Sigmoid colon (tissue), 7 donors: Measurements from ENCODE around the gene MYO3A. TPM values are rescaled to one million over a fixed set of nuclear protein-coding genes. Genes with fewer than 3 reads are reported as not detected.

Source experiments
- DNase-seq: peaks from one replicate; pipeline ENCODE4 v3.0.0-alpha.2; 2019
- H3K27ac ChIP-seq, 4 donors: fragments of 200-600 bp; sonication (generic); one replicate each; pipeline ENCODE4 v1.5.1; 2016 to 2019; ENCODE audit warnings: mild to moderate bottlenecking in 1 of 4
- H3K27me3 ChIP-seq, 3 donors: fragments of 200-600 bp; sonication (generic); one replicate each; pipeline ENCODE4 v1.5.1; 2019; ENCODE audit warnings: mild to moderate bottlenecking in 1 of 3
- H3K36me3 ChIP-seq, 4 donors: fragments of 200-600 bp; sonication (generic); one replicate each; pipeline ENCODE4 v1.5.1; 2016 to 2019
- H3K4me1 ChIP-seq, 4 donors: fragments of 200-600 bp; sonication (generic); one replicate each; pipeline ENCODE4 v1.5.1; 2017 to 2019
- H3K4me3 ChIP-seq, 4 donors: fragments of 200-600 bp; sonication (generic); one replicate each; pipeline ENCODE4 v1.5.1; 2017 to 2019; ENCODE audit warnings: mild to moderate bottlenecking in 2 of 4, moderate library complexity in 1 of 4
- H3K9me3 ChIP-seq, 4 donors: fragments of 200-600 bp in 3 of 4; sonication (generic) in 3 of 4; one replicate each; pipeline versions ENCODE4 v1.5.1 to v1.6.1; 2013 to 2019
- EP300 ChIP-seq, 4 donors: sonication (generic); formaldehyde crosslinking; IDR thresholded peaks; one replicate each; pipeline ENCODE4 v1.6.1; 2017; ENCODE audit warnings: antibody characterized with exemption in 4 of 4
- POLR2A ChIP-seq, 2 donors: fragments of 450-650 bp; IDR thresholded peaks; one replicate each; pipeline ENCODE4 v1.6.1; 2016; ENCODE audit warnings: antibody characterized with exemption in 2 of 2, mild to moderate bottlenecking in 2 of 2, moderate library complexity in 2 of 2
- POLR2AphosphoS5 ChIP-seq, 4 donors: sonication (generic); formaldehyde crosslinking; IDR thresholded peaks; one replicate each; pipeline ENCODE4 v1.6.1; 2017; ENCODE audit warnings: antibody characterized with exemption in 4 of 4
- WGBS, 2 donors: extraction: QIAGEN DNeasy Blood & Tissue Kit; methylation state at CpG; one replicate each; pipeline ENCODE4 v1.1.7; 2013; 5-methylcytosine and 5-hydroxymethylcytosine counted together
- intact Hi-C: fragments of 100-400 bp; cut with DNase I; formaldehyde crosslinking; loops from one replicate; pipeline ENCODE4 v1.15.1; 2023
- polyA plus RNA-seq, 3 donors: library from polyadenylated mRNA; stranded (reverse); fragments of 200-250 nt; gene quantifications; one replicate each; pipeline ENCODE4 v1.2.3, GENCODE V29; 2013
- total RNA-seq, 4 donors: library from RNA; depleted of rRNA; stranded (reverse); fragments of >200 nt; gene quantifications; one replicate each; pipeline ENCODE4 v1.1.0, GENCODE V29; 2016
- TF ChIP-seq, protein P1 (sequence below), 4 experiments: fragments of 450-650 bp in 3 of 4; fragments of 200-600 bp in 1 of 4; IDR thresholded peaks; one replicate each; pipeline ENCODE4 v1.5.1; 2016 to 2019; ENCODE audit warnings: antibody characterized with exemption in 4 of 4, mild to moderate bottlenecking in 3 of 4, moderate library complexity in 2 of 4
- donor health status: healthy with polysubstance abuse.
- donor health status: Bipolar disorder and iron deficiency.
- donor health status: healthy.

Gene MYO3A, protein sequence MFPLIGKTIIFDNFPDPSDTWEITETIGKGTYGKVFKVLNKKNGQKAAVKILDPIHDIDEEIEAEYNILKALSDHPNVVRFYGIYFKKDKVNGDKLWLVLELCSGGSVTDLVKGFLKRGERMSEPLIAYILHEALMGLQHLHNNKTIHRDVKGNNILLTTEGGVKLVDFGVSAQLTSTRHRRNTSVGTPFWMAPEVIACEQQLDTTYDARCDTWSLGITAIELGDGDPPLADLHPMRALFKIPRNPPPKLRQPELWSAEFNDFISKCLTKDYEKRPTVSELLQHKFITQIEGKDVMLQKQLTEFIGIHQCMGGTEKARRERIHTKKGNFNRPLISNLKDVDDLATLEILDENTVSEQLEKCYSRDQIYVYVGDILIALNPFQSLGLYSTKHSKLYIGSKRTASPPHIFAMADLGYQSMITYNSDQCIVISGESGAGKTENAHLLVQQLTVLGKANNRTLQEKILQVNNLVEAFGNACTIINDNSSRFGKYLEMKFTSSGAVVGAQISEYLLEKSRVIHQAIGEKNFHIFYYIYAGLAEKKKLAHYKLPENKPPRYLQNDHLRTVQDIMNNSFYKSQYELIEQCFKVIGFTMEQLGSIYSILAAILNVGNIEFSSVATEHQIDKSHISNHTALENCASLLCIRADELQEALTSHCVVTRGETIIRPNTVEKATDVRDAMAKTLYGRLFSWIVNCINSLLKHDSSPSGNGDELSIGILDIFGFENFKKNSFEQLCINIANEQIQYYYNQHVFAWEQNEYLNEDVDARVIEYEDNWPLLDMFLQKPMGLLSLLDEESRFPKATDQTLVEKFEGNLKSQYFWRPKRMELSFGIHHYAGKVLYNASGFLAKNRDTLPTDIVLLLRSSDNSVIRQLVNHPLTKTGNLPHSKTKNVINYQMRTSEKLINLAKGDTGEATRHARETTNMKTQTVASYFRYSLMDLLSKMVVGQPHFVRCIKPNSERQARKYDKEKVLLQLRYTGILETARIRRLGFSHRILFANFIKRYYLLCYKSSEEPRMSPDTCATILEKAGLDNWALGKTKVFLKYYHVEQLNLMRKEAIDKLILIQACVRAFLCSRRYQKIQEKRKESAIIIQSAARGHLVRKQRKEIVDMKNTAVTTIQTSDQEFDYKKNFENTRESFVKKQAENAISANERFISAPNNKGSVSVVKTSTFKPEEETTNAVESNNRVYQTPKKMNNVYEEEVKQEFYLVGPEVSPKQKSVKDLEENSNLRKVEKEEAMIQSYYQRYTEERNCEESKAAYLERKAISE (N-terminal part only)
- total RNA-seq (under 1 TPM in 2 of 4 donors, not detected in 2; 0.33 to 0.71 TPM), polyA plus RNA-seq (under 1 TPM in 1 of 3 donors, not detected in 2; 0.54 TPM)

DNA sequence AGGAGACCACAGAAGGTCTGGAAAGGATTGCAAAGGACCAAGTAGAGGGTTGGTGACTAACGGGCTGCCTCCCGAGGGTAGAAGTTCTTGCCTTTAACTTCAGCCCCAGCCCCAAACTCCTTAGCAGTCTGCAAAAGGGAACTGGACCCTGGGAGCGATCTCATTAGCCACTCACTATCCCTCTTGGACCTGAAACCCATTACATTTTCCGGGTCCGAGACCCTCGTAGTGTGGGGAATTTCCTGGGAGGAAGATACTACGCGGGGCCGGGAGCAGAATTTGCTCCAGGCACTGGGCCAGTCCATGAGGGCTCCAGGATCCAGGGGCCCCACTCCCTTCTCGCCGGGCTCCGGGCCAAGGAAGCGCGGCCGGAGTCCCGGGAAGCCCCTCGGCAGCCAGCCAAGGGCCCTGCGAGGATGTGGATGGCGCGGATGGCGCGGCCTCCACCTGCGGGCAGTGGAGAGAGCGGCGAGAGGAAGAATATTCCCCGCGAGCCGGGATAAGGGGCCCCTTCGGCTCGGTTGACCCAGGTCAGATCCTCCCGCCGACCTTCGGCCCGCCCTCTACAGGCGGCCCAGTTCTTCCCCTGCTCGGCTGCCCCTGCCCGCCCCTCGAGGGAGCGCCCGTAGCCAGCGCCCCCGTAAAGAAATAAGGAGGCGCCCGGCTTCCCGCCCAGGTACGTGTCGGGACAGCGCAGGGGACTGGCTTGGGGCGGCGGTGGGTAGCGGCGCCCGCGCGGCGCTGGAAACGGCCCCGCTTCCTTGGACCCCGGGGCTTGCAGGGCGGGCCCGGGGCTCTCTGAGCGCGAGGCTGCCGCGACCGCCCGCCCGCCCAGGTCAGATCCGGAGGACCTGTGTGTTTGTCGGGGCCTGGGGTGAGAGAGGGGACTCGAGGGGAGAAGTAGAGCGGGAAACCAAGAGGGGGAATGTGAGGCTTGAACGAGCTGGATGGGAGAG lies at the start of gene MYO3A:
Gene MYO3A, plus strand, starts transcription at position 577 of the 956 bp plus-strand sequence. CDS start 17,882 bp downstream, outside the sequence.
- intact Hi-C loops: no loop called here
- H3K27me3 ChIP-seq: peaks cover 13 to 58% (median 22%) of the 10 kb centered on the region in 3 donors

DNA sequence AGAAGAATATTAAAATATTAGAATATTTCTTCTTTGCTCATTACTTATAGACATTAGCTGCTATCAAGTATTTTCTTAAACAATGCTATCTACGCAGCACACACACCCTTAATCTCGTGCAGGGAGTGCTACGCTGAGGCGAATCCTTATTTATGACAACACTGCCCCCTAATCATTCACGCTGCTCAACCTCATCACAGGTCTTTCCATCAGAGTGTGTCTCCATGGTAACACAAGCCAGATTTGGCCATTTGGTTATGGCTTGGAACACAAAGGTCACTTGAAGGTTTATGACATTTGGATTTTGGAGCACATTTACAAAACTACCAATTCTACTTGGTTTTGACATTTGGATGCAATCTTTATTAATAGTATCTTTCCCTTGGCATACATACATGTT lies 45.4 kb upstream of the MYO3A start:
- Histone ChIP-seq H3K4me3 (no peak overlapping the region), H3K27me3 (no peaks in the 10 kb centered on the region), H3K4me1 (no peaks in the 10 kb centered on the region), H3K27ac (no peak overlapping the region), H3K9me3 (peaks cover 0 to 5% (median 0%) of the 10 kb centered on the region in 4 donors), H3K36me3 (no peaks in the 10 kb centered on the region)
- TF ChIP-seq POLR2AphosphoS5 (IDR thresholded peaks at IDR 0.05) (no peak), EP300 (IDR thresholded peaks at IDR 0.05) (no peak), POLR2A (IDR thresholded peaks at IDR 0.05) (no peak)
- TF ChIP-seq, protein P1, sequence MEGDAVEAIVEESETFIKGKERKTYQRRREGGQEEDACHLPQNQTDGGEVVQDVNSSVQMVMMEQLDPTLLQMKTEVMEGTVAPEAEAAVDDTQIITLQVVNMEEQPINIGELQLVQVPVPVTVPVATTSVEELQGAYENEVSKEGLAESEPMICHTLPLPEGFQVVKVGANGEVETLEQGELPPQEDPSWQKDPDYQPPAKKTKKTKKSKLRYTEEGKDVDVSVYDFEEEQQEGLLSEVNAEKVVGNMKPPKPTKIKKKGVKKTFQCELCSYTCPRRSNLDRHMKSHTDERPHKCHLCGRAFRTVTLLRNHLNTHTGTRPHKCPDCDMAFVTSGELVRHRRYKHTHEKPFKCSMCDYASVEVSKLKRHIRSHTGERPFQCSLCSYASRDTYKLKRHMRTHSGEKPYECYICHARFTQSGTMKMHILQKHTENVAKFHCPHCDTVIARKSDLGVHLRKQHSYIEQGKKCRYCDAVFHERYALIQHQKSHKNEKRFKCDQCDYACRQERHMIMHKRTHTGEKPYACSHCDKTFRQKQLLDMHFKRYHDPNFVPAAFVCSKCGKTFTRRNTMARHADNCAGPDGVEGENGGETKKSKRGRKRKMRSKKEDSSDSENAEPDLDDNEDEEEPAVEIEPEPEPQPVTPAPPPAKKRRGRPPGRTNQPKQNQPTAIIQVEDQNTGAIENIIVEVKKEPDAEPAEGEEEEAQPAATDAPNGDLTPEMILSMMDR (IDR thresholded peaks at IDR 0.05): no peak
- no peak for DNase-seq
- intact Hi-C loops: no loop called here
- WGBS, 2 donors: 65 to 74% methylated on average over 5 of the region's 5 CpGs

More for the DNA sequence above, at the start of gene MYO3A:
- Histone ChIP-seq H3K27ac (no peak within 1 kb of the TSS), H3K36me3 (no peaks in the 10 kb centered on the region), H3K4me3 (peak within 1 kb of the TSS in 3 of 4 donors; percentile 8 to 35 (median 30)), H3K9me3 (no peaks in the 10 kb centered on the region), H3K4me1 (peaks cover 0 to 15% (median 9%) of the 10 kb centered on the region in 4 donors)
- 8 to 10% methylated on average over 73 of the region's 73 CpGs for WGBS, 2 donors
- TF ChIP-seq POLR2AphosphoS5 (IDR thresholded peaks at IDR 0.05) (no peak), EP300 (IDR thresholded peaks at IDR 0.05) (no peak), POLR2A (IDR thresholded peaks at IDR 0.05) (no peak)
- TF ChIP-seq, protein P1 (IDR thresholded peaks at IDR 0.05): no peak
- DNase-seq: no peak

DNA sequence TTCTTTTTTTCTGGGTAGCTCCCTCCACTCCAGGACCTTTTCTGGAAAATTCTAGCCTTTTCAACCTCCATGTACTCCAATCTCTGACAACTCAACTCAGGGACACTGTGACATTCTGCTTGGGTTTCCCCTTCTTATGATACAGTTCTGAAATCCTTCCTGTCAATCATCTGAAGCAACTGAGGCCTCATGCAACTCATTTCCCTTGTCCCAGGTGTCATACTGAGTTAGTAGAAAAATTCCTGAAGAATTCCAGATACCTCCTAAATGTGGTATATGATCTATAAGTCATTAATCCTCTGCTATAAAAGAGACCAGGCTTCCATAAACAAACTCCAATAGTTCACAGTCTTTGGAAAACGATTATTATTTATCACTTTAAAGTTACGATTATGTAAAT lies 43.0 kb upstream of the MYO3A start:
- Histone ChIP-seq H3K27me3 (no peaks in the 10 kb centered on the region), H3K36me3 (no peaks in the 10 kb centered on the region), H3K4me1 (no peaks in the 10 kb centered on the region), H3K9me3 (peaks cover 0 to 5% (median 0%) of the 10 kb centered on the region in 4 donors), H3K27ac (no peak overlapping the region), H3K4me3 (no peak overlapping the region)
- no peak for DNase-seq
- WGBS, 2 donors: 59 to 76% methylated on average over 2 of the region's 2 CpGs
- TF ChIP-seq POLR2A (IDR thresholded peaks at IDR 0.05) (no peak), EP300 (IDR thresholded peaks at IDR 0.05) (no peak), POLR2AphosphoS5 (IDR thresholded peaks at IDR 0.05) (no peak)
- TF ChIP-seq, protein P1 (IDR thresholded peaks at IDR 0.05): no peak
- intact Hi-C loops: no loop called here
